Astrocyte (in vitro differentiated cells and primary cell): Measurements from ENCODE around the gene RAP1A. TPM values are rescaled to one million over a fixed set of nuclear protein-coding genes. Genes with fewer than 3 reads are reported as not detected.

Experiments
- DNase-seq: peaks from one replicate; pipeline ENCODE4 v3.0.0-alpha.2; 2010; ENCODE audit warnings: low read depth
- FAIRE-seq: peaks from 2 replicates; lab custom pipeline; 2011; peaks lifted over from hg19 to GRCh38; lab: Jason Lieb, UNC
- H2AFZ ChIP-seq: 2 replicates; pipeline ENCODE4 v1.6.0; 2012; ENCODE audit warnings: low read depth, low read length, inconsistent platforms
- H3K27ac ChIP-seq: 2 replicates; pipeline ENCODE4 v1.5.1; 2011; ENCODE audit warnings: low read depth, low read length, inconsistent platforms
- H3K27me3 ChIP-seq: 2 replicates; pipeline ENCODE4 v1.6.0; 2011; ENCODE audit warnings: low read length, inconsistent platforms; ENCODE audit not compliant: insufficient read depth
- H3K36me3 ChIP-seq: 2 replicates; pipeline ENCODE4 v1.5.1; 2011; ENCODE audit warnings: low read length, inconsistent platforms; ENCODE audit not compliant: insufficient read depth
- H3K4me1 ChIP-seq: 2 replicates; pipeline ENCODE4 v1.5.1; 2011; ENCODE audit warnings: low read length, inconsistent platforms; ENCODE audit not compliant: insufficient read depth
- H3K4me2 ChIP-seq: 2 replicates; pipeline ENCODE4 v1.6.0; 2012; ENCODE audit warnings: low read length, inconsistent platforms
- H3K4me3 ChIP-seq: 2 replicates; pipeline ENCODE4 v1.5.1; 2011; ENCODE audit warnings: low read depth, mild to moderate bottlenecking, low read length, inconsistent platforms; ENCODE audit not compliant: insufficient read depth
- H3K79me2 ChIP-seq: 2 replicates; pipeline ENCODE4 v1.6.0; 2012; ENCODE audit warnings: mild to moderate bottlenecking, low read length, inconsistent platforms; ENCODE audit not compliant: insufficient read depth
- H3K9ac ChIP-seq: 2 replicates; pipeline ENCODE4 v1.6.0; 2012; ENCODE audit warnings: mild to moderate bottlenecking, low read length, inconsistent platforms
- H3K9me3 ChIP-seq: 2 replicates; pipeline ENCODE4 v1.5.1; 2012; ENCODE audit warnings: low read depth, mild to moderate bottlenecking, low read length, inconsistent platforms; ENCODE audit not compliant: insufficient read depth
- H4K20me1 ChIP-seq: 2 replicates; pipeline ENCODE4 v1.6.0; 2012; ENCODE audit warnings: low read length, inconsistent platforms; ENCODE audit not compliant: insufficient read depth
- H3K27ac Mint-ChIP-seq: one replicate; pipeline ENCODE4 v1.8.0; 2021; ENCODE audit warnings: mild to moderate bottlenecking, mixed read lengths; ENCODE audit not compliant: unreplicated experiment
- H3K27me3 Mint-ChIP-seq: one replicate; pipeline ENCODE4 v1.8.0; 2021; ENCODE audit warnings: low read depth, mixed read lengths; ENCODE audit not compliant: unreplicated experiment
- H3K36me3 Mint-ChIP-seq: one replicate; pipeline ENCODE4 v1.8.0; 2021; ENCODE audit warnings: low read depth, mixed read lengths; ENCODE audit not compliant: unreplicated experiment
- H3K4me1 Mint-ChIP-seq: one replicate; pipeline ENCODE4 v1.8.0; 2021; ENCODE audit warnings: low read depth, mixed read lengths; ENCODE audit not compliant: unreplicated experiment
- H3K4me3 Mint-ChIP-seq: one replicate; pipeline ENCODE4 v1.8.0; 2021; ENCODE audit warnings: mild to moderate bottlenecking, moderate library complexity, mixed read lengths; ENCODE audit not compliant: unreplicated experiment
- H3K9me3 Mint-ChIP-seq: one replicate; pipeline ENCODE4 v1.8.0; 2021; ENCODE audit warnings: mild to moderate bottlenecking, mixed read lengths; ENCODE audit not compliant: unreplicated experiment
- EZH2 ChIP-seq: IDR thresholded peaks from 2 replicates; pipeline ENCODE4 v1.6.1; 2012; ENCODE audit warnings: mild to moderate bottlenecking, low read length, inconsistent platforms; ENCODE audit not compliant: insufficient read depth
- total RNA-seq: library from RNA; stranded (reverse); gene quantifications from 2 replicates; pipeline ENCODE4 v1.2.1, GENCODE V29; 2021
- TF ChIP-seq, protein P1 (sequence below): IDR thresholded peaks from 2 replicates; pipeline ENCODE4 v1.5.1; 2011; ENCODE audit warnings: low read depth, mild to moderate bottlenecking, inconsistent platforms, low read length, moderate library complexity; ENCODE audit not compliant: insufficient read depth

The RAP1A gene
- total RNA-seq, 1 donor from 2014 or later: 66.6 TPM

DNA sequence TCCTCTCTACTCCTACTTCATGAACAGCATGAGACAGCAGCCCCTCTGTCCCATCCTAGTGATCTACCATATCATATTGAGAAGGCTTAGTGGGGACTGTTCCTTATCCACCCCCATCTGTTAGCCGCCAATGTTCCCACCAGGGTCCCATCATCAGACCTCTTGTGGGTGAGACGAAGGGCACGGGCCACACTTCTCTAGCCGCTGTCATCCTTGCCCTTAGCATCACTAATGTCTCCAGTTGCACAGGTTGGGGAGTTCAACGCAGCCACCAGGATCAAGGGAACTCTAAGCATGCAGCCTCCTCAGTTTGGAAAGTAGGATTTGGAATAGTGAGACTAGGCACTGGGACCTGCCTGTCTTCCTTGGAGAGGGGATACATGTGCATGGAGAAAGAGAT, 99.5 kb downstream of the RAP1A start:
- DNase-seq: no peak
- no peaks in the 10 kb centered on the region for H3K4me1 ChIP-seq
- no peak overlapping the region for H3K9ac ChIP-seq
- no peak overlapping the region for H3K27ac Mint-ChIP-seq
- peaks cover 3% of the 10 kb centered on the region for H4K20me1 ChIP-seq
- H3K4me1 Mint-ChIP-seq: no peaks in the 10 kb centered on the region
- TF ChIP-seq, protein P1, sequence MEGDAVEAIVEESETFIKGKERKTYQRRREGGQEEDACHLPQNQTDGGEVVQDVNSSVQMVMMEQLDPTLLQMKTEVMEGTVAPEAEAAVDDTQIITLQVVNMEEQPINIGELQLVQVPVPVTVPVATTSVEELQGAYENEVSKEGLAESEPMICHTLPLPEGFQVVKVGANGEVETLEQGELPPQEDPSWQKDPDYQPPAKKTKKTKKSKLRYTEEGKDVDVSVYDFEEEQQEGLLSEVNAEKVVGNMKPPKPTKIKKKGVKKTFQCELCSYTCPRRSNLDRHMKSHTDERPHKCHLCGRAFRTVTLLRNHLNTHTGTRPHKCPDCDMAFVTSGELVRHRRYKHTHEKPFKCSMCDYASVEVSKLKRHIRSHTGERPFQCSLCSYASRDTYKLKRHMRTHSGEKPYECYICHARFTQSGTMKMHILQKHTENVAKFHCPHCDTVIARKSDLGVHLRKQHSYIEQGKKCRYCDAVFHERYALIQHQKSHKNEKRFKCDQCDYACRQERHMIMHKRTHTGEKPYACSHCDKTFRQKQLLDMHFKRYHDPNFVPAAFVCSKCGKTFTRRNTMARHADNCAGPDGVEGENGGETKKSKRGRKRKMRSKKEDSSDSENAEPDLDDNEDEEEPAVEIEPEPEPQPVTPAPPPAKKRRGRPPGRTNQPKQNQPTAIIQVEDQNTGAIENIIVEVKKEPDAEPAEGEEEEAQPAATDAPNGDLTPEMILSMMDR: no peak
- no peak for TF ChIP-seq EZH2
- H3K9me3 ChIP-seq: no peaks in the 10 kb centered on the region
- H3K27me3 ChIP-seq: no peaks in the 10 kb centered on the region
- no peak overlapping the region for H2AFZ ChIP-seq
- peaks cover 2% of the 10 kb centered on the region for H3K36me3 Mint-ChIP-seq
- H3K27me3 Mint-ChIP-seq: no peaks in the 10 kb centered on the region
- H3K79me2 ChIP-seq: no peaks in the 10 kb centered on the region
- H3K9me3 Mint-ChIP-seq: no peaks in the 10 kb centered on the region
- no peaks in the 10 kb centered on the region for H3K36me3 ChIP-seq
- H3K4me3 Mint-ChIP-seq: no peak overlapping the region
- no peak overlapping the region for H3K27ac ChIP-seq
- FAIRE-seq: no peak
- no peak overlapping the region for H3K4me2 ChIP-seq
- no peak overlapping the region for H3K4me3 ChIP-seq

DNA sequence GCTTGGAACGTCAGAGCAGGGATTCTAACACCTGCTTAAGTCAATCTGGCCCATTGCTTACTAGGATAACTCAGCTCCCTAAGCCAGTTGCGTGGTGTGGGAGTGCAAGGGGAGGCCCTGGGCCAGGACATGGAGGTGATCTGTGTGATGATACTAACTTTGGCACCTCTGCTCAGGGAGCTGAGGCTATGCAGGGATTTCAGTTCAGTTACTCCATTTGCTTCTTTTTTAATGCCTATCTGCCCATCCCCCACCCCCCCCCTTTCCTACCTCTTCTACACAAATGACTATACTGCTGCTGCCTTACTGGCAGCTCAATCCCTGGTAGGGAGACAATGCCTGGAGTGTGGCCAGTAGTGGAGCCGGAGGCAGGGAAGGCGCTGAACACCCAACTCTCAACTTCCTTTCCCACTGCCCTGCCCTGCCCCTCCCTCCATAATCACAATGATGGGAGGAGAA, 100.1 kb downstream of the RAP1A start:
- no peak overlapping the region for H3K4me2 ChIP-seq
- Mint-ChIP-seq H3K4me1 (no peaks in the 10 kb centered on the region), H3K27me3 (no peaks in the 10 kb centered on the region), H3K27ac (no peak overlapping the region), H3K4me3 (no peak overlapping the region), H3K9me3 (no peaks in the 10 kb centered on the region), H3K36me3 (peaks cover 2% of the 10 kb centered on the region)
- DNase-seq (no peak), FAIRE-seq (no peak)
- no peak overlapping the region for H3K4me3 ChIP-seq
- H3K9ac ChIP-seq: no peak overlapping the region
- no peaks in the 10 kb centered on the region for H3K27me3 ChIP-seq
- TF ChIP-seq, protein P1: no peak
- no peak for TF ChIP-seq EZH2
- H3K4me1 ChIP-seq: no peaks in the 10 kb centered on the region
- H3K36me3 ChIP-seq: no peaks in the 10 kb centered on the region
- no peak overlapping the region for H3K27ac ChIP-seq
- no peaks in the 10 kb centered on the region for H3K79me2 ChIP-seq
- H4K20me1 ChIP-seq: peaks cover 3% of the 10 kb centered on the region
- H2AFZ ChIP-seq: no peak overlapping the region
- no peaks in the 10 kb centered on the region for H3K9me3 ChIP-seq

DNA sequence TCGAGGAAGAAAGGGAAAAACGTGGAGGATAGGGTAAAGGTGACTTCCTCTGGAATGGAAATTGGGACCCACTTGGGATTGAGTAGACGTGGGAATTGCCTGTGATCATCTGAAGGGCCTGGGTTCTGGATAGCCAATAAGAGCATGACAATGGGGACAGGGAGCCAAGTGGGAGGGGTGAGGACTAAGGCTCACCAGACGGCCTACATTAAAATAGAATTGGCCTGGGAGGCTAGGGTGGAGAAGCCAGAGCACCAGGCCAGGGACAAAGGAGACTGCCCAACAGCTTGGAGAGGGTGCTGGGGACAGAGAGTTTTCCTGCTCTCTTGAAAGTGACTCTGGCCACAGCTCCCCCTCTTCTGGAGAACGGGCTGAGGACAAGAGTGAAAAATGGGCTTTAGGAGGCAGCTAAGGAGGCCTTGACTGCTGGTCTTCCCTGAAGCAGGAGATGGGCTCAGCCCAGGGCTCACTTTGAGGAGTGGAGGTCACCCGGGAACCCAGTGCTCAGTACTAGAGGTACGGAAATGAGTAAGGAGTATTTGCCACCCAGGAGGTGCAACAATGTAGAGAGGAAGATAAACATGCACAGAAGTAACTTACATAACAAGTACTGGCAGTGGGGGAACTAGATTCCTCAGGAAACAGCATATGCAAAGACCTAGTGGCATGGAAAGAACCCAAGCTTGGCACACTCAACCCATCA, 100.8 kb downstream of the RAP1A start:
- Mint-ChIP-seq H3K4me1 (no peaks in the 10 kb centered on the region), H3K27ac (peak overlapping the region; percentile 19)

More for the DNA sequence above, 100.8 kb downstream of the RAP1A start:
- Histone ChIP-seq H3K27me3 (no peaks in the 10 kb centered on the region), H4K20me1 (peaks cover 3% of the 10 kb centered on the region), H3K27ac (no peak overlapping the region), H3K79me2 (no peaks in the 10 kb centered on the region), H3K4me1 (no peaks in the 10 kb centered on the region), H3K36me3 (no peaks in the 10 kb centered on the region), H3K4me2 (no peak overlapping the region), H3K9me3 (no peaks in the 10 kb centered on the region), H2AFZ (no peak overlapping the region), H3K9ac (no peak overlapping the region), H3K4me3 (no peak overlapping the region)
- H3K27me3 Mint-ChIP-seq: no peaks in the 10 kb centered on the region
- DNase-seq: no peak
- H3K9me3 Mint-ChIP-seq: no peaks in the 10 kb centered on the region
- H3K36me3 Mint-ChIP-seq: peaks cover 2% of the 10 kb centered on the region
- no peak overlapping the region for H3K4me3 Mint-ChIP-seq
- FAIRE-seq: no peak
- TF ChIP-seq, protein P1: no peak
- TF ChIP-seq EZH2: no peak
